Tongue (tissue), 2 donors: ENCODE measurements around the gene PYCARD. TPM values are rescaled to one million over a fixed set of nuclear protein-coding genes. Genes with fewer than 3 reads are reported as not detected.
"Not testable (repeated sequence)": the region's sequence is repeated elsewhere in the genome, so short reads cannot be mapped to it uniquely, and the experiment has no call there.

Source experiments
- DNase-seq: peaks from one replicate; pipeline ENCODE4 v3.0.0-alpha.2; 2015
- total RNA-seq: library from RNA; depleted of rRNA; stranded (reverse); fragments of >200 nt; gene quantifications from one replicate; pipeline ENCODE4 v1.2.3, GENCODE V29; 2014

PYCARD gene
- total RNA-seq, 1 donor from 2014 or later: 15.2 TPM

GRCh38 chr16:31215287-31216162, 13.0 kb upstream of the PYCARD start:
- DNase-seq: peak; percentile 72

DNA sequence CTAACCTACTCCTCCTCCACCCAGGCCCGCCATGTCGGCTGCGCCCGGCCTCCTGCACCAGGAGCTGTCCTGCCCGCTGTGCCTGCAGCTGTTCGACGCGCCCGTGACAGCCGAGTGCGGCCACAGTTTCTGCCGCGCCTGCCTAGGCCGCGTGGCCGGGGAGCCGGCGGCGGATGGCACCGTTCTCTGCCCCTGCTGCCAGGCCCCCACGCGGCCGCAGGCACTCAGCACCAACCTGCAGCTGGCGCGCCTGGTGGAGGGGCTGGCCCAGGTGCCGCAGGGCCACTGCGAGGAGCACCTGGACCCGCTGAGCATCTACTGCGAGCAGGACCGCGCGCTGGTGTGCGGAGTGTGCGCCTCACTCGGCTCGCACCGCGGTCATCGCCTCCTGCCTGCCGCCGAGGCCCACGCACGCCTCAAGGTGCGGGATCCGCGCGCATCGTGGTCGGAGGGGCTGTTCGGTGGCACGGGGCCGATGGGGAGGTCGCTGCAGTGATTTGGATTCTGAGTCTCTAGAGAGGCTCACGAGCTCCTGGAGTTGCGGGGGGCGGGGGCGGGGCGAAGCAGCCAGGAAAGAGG, 12.2 kb upstream of the PYCARD start:
- DNase-seq: peak; percentile 70

- DNase-seq: peak; percentile 96
These were observed 11.5 kb upstream of the PYCARD start, which contains the start of gene TRIM72 for GRCh38 chr16:31213877-31214707. Gene TRIM72, plus strand, starts transcription at chr16:31214119. Its CDS starts 620 bp downstream, at chr16:31214739.

GRCh38 chr16:31213342-31213741, 10.8 kb upstream of the PYCARD start:
- no peak for DNase-seq

DNA sequence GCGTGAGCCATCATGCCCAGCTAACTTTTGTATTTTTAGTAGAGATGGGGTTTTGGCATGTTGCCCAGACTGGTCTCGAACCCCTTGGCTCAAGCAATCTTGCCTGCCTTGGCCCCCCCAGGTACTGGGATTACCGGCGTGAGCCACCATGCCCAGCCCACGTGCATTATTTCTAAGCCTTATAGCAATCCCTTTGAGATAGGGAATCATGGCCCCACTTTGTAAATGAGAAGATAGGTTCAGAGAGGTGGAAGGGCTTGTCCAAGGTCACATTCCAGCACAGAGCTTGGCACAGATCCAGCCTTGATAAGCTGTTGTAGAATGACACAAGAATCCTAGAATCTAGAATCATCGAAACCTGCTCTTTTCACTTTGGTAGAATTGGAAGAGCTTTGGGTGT, 4.2 kb upstream of the PYCARD start:
- no peak for DNase-seq

DNA sequence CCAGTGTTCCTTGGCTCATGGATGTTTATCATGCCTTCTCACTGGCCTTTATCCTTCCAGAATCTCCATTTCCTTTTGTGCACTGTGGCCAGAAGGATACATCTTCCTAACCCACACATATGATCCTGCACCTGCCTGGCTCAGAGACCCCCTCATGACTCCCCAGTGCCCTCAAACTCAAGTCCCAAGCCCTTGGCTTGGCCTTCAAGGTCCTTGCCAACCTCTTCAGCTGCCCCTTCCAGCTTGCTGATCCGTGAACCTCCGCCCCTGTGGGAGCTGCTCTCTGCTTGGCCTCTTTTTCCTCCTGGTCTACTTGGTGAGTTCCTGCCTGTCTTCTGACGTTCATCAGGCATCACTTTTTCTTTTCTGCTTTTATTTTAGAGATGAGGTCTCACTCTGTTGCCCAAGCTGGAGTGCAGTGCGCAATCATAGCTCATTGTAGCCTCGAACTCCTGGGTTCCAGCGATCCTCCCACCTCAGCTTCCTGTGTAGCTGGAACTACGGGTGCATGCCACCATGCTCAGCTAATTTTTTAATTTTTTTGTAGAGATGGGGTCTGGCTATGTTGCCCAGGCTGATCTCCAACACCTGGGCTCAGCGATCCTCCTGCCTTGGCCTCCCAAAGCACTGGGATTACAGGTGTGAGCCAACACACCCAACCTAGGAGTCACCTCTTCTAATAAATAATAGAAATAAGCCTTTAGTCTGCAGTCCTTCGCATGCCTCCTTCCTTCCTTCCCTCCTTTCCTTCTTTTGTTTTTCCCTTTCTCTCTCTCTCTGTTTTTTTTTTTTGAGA, 2.5 kb upstream of the PYCARD start:
- no peak for DNase-seq

DNA sequence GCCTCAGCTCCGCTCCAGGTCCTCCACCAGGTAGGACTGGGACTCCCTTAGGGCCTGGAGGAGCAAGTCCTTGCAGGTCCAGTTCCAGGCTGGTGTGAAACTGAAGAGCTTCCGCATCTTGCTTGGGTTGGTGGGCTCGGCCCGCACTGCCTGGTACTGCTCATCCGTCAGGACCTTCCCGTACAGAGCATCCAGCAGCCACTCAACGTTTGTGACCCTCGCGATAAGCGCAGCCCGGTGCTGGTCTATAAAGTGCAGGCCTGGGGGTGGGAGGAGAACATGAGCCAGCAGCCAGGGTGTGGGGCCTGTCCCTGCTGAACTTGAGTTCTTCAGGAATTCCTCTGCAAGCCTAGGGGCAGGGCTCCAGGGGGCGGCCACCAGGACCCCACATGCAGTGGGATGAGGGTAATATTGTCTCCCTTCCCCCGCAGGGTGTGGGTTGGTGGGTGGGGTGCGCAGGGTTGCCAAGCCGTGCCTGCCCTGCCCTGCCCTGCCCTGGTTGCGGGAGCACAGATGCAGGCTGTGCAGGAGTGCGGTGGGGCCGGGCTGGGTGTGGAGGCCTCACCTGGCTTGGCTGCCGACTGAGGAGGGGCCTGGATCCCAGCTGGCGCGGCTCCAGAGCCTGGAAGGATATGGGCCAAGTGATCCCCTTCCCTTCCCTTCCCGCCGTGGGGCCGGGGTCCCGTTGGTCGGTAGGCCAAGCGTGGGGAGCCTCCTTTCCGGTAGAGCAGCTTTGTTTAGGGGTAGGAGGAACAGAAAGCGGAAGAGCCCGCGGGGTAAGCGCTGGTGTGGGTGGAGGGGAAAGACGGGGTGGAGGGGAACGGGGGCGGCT, 762 bp downstream of the PYCARD start:
- DNase-seq: no peak

DNA sequence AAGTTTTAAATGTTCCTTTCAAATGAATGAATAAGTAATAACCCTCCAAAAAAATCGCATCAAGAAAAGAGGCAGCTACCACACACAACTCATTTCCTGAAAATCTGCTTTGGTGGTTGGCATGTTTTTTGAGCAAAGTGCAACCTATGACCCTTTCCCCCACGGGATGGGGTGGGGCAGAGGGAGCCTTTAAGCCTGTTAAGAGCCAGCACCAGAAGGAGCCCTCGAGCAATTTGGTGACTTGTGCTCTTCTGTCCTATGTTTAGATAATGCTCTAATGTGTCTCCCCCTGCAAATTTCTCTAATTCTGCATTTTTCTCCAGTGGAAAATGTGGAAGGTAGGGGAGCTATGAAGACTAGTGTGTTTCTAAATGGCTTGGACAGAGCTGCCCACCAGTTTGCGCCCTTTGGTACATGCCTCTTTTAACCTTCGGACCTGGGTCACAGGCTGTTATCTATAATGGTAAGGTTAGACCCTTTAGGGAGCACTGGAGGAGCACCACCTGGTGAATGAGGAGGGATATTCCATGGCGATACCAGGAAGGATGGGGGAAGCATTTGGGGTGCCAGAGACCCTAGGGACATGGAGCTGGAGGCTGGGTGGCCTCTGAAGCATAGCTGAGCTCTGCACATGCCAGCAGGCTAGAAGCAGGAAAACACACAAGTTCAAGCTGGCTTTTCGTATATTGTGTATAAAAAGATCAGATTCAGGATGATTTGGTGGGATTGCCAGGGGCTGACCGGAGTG, 1.6 kb downstream of the PYCARD start:
- no peak for DNase-seq

DNA sequence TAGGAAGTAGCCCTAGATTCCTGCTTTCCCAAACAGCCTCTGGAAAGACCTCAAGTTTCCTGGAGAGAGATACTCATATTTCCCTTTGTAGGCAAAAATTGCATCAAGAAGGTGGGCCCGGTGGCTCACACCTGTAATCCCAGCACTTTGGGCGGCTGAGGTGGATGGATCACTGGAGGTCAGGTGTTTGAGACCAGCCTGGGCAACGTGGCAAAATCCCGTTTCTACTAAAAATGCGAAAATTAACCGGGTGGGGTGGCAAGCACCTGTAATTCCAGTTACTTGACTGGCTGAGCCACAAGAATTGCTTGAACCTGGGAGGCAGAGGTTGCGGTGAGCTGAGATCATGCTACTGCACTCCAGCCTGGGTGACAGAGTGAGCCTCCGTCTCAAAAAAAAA, 2.4 kb downstream of the PYCARD start:
- not testable (repeated sequence) for DNase-seq

- DNase-seq: no peak
These were observed 3.0 kb downstream of the PYCARD start for GRCh38 chr16:31199430-31200041.

DNA sequence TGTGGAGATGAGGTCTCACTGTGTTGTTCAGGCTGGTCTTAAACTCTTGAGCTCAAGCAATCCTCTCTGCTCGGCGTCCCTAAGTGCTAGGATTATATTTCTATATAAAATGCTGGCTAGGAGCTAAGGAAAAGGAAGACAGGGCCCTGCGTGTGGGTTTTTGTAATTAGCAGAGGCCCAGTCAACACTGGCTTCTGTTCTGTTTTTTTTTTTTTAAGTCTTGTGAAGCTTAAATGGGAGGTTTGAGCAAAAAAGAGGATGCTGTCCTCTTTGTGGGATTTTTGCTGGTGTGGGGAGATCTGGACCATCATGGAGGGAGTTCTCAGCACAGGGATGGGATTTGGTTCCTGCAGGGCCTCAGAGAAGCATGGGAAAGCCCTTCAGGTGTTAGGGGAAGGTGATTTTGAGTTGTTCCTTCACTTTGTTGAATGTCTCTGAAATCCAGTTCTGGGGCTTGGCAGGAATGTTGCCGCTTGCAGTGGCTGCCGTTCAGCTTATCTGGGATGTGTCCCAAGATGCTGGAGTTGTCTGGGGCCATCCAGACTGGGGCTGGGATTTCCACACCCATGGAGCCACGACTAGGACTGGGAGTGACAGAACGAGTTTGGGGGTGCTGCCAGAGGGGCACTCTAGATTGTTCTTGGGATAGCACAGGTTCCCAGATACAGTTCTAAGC, 4.2 kb downstream of the PYCARD start:
- no peak for DNase-seq

DNA sequence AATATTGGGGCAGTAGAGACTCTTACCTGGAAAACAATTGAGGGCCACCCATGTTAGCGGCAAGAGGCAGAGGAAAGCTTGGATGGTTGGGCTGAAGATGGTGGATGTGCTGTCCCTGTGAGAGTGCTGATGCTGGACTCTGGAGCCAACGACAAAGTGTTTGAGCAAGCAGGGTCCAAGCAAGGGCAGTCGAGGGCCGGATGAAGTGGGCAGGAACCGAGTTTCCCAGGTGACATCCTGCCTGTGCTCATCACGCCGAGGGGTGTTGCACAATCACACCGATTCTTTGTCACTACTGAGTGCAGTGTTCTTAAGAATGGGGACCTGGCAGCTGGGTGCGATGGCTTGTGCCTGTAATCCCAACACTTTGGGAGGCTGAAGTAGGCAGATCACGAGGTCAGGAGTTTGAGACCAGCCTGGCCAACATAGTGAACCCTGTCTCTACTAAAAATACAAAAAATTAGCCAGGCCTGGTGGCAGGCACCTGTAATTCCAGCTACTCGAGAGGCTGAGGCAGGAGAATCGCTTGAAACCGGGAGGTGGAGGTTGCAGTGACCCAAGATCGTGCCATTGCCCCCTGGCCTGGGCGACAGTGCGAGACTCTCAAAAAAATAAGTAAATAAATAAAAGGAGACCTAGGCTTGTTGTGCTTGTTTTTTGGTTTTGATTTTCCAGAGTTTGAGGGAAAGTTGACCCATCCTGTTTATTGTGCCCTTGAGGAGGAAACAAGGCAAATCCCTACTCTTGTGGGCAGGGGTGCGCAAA, 6.1 kb downstream of the PYCARD start:
- DNase-seq: no peak

- DNase-seq: not testable (repeated sequence)
These were observed 6.7 kb downstream of the PYCARD start for GRCh38 chr16:31195861-31196260.

GRCh38 chr16:31194898-31195297, 7.7 kb downstream of the PYCARD start:
- DNase-seq: no peak

- no peak for DNase-seq
These were observed 8.7 kb downstream of the PYCARD start for GRCh38 chr16:31193874-31194273.

DNA sequence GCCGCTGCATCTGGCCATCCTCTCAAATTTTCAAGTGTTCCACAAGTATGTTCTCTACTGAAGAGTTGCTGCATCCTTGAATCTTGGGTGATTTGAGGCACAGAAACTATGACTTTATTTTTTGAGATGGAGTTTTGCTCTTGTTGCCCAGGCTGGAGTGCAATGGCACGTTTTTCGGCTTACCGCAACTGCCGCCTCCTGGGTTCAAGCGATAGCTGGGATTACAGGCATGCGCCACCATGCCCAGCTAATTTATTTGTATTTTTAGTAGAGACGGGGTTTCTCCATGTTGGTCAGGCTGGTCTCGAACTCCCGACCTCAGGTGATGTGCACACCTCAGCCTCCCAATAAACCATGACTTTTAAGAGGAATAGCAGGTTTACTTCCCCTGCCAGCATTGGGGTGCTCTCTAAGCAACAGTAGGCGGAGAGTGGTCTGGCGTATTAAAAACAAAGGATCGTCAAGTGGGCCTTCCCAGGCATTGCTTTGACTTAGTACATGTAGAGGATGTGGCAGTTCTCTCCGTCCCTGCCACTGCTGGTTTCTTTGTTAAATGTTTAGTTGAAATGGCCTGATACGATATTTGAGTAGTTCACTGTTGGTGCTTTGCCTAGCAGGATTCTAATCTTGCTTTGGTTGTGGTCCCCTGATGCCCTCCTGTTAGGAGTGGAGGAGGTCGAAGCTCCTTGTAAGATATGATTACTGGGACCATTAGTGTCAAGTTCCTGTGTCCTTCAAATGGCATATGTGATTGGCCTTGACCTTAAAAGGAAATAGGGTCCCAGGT, 9.5 kb downstream of the PYCARD start:
- DNase-seq: no peak

DNA sequence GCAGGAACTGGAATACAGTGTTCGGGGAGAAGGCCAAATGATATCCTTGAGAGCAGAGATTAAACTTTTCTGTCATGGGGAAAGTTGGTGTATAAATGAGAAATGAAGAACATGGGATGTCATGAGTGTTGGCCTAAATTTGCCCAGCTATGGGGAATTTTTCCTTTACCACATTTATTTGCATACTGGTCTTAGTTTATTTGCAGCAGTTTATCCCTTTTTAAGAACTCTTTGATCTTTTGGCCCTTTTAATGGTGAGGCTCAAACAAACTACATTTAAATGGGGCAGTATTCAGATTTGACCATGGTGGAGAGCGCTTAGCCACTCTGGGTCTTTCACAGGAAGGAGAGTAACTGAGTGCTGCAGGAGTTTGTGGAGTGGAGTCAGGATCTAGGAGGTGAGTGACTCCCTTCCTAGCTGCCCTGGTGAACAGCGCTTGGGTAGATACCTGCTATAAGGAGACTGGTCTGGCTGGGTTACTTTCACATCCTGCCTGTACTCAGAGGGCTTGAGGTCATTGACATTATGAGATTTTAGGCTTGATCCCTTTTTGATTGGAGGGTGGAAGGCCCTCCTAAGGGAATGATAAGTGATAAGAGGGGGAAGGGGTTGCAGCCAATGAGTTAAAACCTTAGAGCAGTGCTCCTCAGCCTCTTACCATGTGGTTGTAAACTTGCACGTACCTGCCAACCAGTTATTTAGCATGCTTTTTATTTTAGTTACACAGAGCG, 10.7 kb downstream of the PYCARD start:
- DNase-seq: no peak
